Astrocyte (in vitro differentiated cells and primary cell): ENCODE measurements around the gene MECP2. TPM values are rescaled to one million over a fixed set of nuclear protein-coding genes. Genes with fewer than 3 reads are reported as not detected.

Source experiments
- DNase-seq: peaks from one replicate; pipeline ENCODE4 v3.0.0-alpha.2; 2010; ENCODE audit warnings: low read depth
- FAIRE-seq: peaks from 2 replicates; lab custom pipeline; 2011; peaks lifted over from hg19 to GRCh38; lab: Jason Lieb, UNC
- H2AFZ ChIP-seq: 2 replicates; pipeline ENCODE4 v1.6.0; 2012; ENCODE audit warnings: low read depth, low read length, inconsistent platforms
- H3K27ac ChIP-seq: 2 replicates; pipeline ENCODE4 v1.5.1; 2011; ENCODE audit warnings: low read depth, low read length, inconsistent platforms
- H3K27me3 ChIP-seq: 2 replicates; pipeline ENCODE4 v1.6.0; 2011; ENCODE audit warnings: low read length, inconsistent platforms; ENCODE audit not compliant: insufficient read depth
- H3K36me3 ChIP-seq: 2 replicates; pipeline ENCODE4 v1.5.1; 2011; ENCODE audit warnings: low read length, inconsistent platforms; ENCODE audit not compliant: insufficient read depth
- H3K4me1 ChIP-seq: 2 replicates; pipeline ENCODE4 v1.5.1; 2011; ENCODE audit warnings: low read length, inconsistent platforms; ENCODE audit not compliant: insufficient read depth
- H3K4me2 ChIP-seq: 2 replicates; pipeline ENCODE4 v1.6.0; 2012; ENCODE audit warnings: low read length, inconsistent platforms
- H3K4me3 ChIP-seq: 2 replicates; pipeline ENCODE4 v1.5.1; 2011; ENCODE audit warnings: low read depth, mild to moderate bottlenecking, low read length, inconsistent platforms; ENCODE audit not compliant: insufficient read depth
- H3K79me2 ChIP-seq: 2 replicates; pipeline ENCODE4 v1.6.0; 2012; ENCODE audit warnings: mild to moderate bottlenecking, low read length, inconsistent platforms; ENCODE audit not compliant: insufficient read depth
- H3K9ac ChIP-seq: 2 replicates; pipeline ENCODE4 v1.6.0; 2012; ENCODE audit warnings: mild to moderate bottlenecking, low read length, inconsistent platforms
- H3K9me3 ChIP-seq: 2 replicates; pipeline ENCODE4 v1.5.1; 2012; ENCODE audit warnings: low read depth, mild to moderate bottlenecking, low read length, inconsistent platforms; ENCODE audit not compliant: insufficient read depth
- H4K20me1 ChIP-seq: 2 replicates; pipeline ENCODE4 v1.6.0; 2012; ENCODE audit warnings: low read length, inconsistent platforms; ENCODE audit not compliant: insufficient read depth
- H3K27ac Mint-ChIP-seq: one replicate; pipeline ENCODE4 v1.8.0; 2021; ENCODE audit warnings: mild to moderate bottlenecking, mixed read lengths; ENCODE audit not compliant: unreplicated experiment
- H3K27me3 Mint-ChIP-seq: one replicate; pipeline ENCODE4 v1.8.0; 2021; ENCODE audit warnings: low read depth, mixed read lengths; ENCODE audit not compliant: unreplicated experiment
- H3K36me3 Mint-ChIP-seq: one replicate; pipeline ENCODE4 v1.8.0; 2021; ENCODE audit warnings: low read depth, mixed read lengths; ENCODE audit not compliant: unreplicated experiment
- H3K4me1 Mint-ChIP-seq: one replicate; pipeline ENCODE4 v1.8.0; 2021; ENCODE audit warnings: low read depth, mixed read lengths; ENCODE audit not compliant: unreplicated experiment
- H3K4me3 Mint-ChIP-seq: one replicate; pipeline ENCODE4 v1.8.0; 2021; ENCODE audit warnings: mild to moderate bottlenecking, moderate library complexity, mixed read lengths; ENCODE audit not compliant: unreplicated experiment
- H3K9me3 Mint-ChIP-seq: one replicate; pipeline ENCODE4 v1.8.0; 2021; ENCODE audit warnings: mild to moderate bottlenecking, mixed read lengths; ENCODE audit not compliant: unreplicated experiment
- CTCF ChIP-seq: IDR thresholded peaks from 2 replicates; pipeline ENCODE4 v1.5.1; 2011; ENCODE audit warnings: low read depth, mild to moderate bottlenecking, inconsistent platforms, low read length, moderate library complexity; ENCODE audit not compliant: insufficient read depth
- EZH2 ChIP-seq: IDR thresholded peaks from 2 replicates; pipeline ENCODE4 v1.6.1; 2012; ENCODE audit warnings: mild to moderate bottlenecking, low read length, inconsistent platforms; ENCODE audit not compliant: insufficient read depth
- total RNA-seq: library from RNA; stranded (reverse); gene quantifications from 2 replicates; pipeline ENCODE4 v1.2.1, GENCODE V29; 2021

Gene MECP2
- total RNA-seq, 1 donor from 2014 or later = 36.2 TPM

- FAIRE-seq (peak; percentile 47), DNase-seq (no peak)
- Histone ChIP-seq H3K4me3 (no peak overlapping the region), H4K20me1 (peaks cover 61% of the 10 kb centered on the region), H3K9me3 (no peaks in the 10 kb centered on the region), H3K27me3 (no peaks in the 10 kb centered on the region), H3K4me2 (no peak overlapping the region), H3K36me3 (no peaks in the 10 kb centered on the region), H3K4me1 (peaks cover 12% of the 10 kb centered on the region), H3K9ac (no peak overlapping the region), H3K27ac (no peak overlapping the region), H3K79me2 (peaks cover 86% of the 10 kb centered on the region), H2AFZ (no peak overlapping the region)
- Mint-ChIP-seq H3K27me3 (no peaks in the 10 kb centered on the region), H3K27ac (no peak overlapping the region), H3K9me3 (no peaks in the 10 kb centered on the region), H3K4me1 (peaks cover 9% of the 10 kb centered on the region), H3K4me3 (no peak overlapping the region), H3K36me3 (no peaks in the 10 kb centered on the region)
- TF ChIP-seq EZH2 = no peak
- no peak for TF ChIP-seq CTCF
These were observed 25.3 kb downstream of the MECP2 start for GRCh38 chrX:154072192-154072591.

- H3K27ac Mint-ChIP-seq = no peak overlapping the region
- Histone ChIP-seq H3K27me3 (no peaks in the 10 kb centered on the region), H2AFZ (no peak overlapping the region), H3K27ac (no peak overlapping the region), H3K4me1 (no peaks in the 10 kb centered on the region), H3K36me3 (no peaks in the 10 kb centered on the region), H4K20me1 (peaks cover 56% of the 10 kb centered on the region), H3K4me2 (no peak overlapping the region), H3K9me3 (no peaks in the 10 kb centered on the region), H3K79me2 (peaks cover 85% of the 10 kb centered on the region), H3K9ac (no peak overlapping the region), H3K4me3 (no peak overlapping the region)
- no peaks in the 10 kb centered on the region for H3K9me3 Mint-ChIP-seq
- H3K4me3 Mint-ChIP-seq = no peak overlapping the region
- FAIRE-seq (no peak), DNase-seq (no peak)
- peaks cover 13% of the 10 kb centered on the region for H3K4me1 Mint-ChIP-seq
- TF ChIP-seq CTCF (no peak), EZH2 (no peak)
- H3K27me3 Mint-ChIP-seq = no peaks in the 10 kb centered on the region
- H3K36me3 Mint-ChIP-seq = no peaks in the 10 kb centered on the region
These were observed 29.0 kb downstream of the MECP2 start for GRCh38 chrX:154068560-154068959.

- no peak overlapping the region for H2AFZ ChIP-seq
- no peaks in the 10 kb centered on the region for H3K27me3 ChIP-seq
- H3K36me3 Mint-ChIP-seq = peaks cover 2% of the 10 kb centered on the region
- H3K4me2 ChIP-seq = no peak overlapping the region
- H4K20me1 ChIP-seq = peaks cover 72% of the 10 kb centered on the region
- H3K4me3 ChIP-seq = no peak overlapping the region
- FAIRE-seq = no peak
- DNase-seq = no peak
- no peak overlapping the region for H3K4me3 Mint-ChIP-seq
- peaks cover 12% of the 10 kb centered on the region for H3K4me1 Mint-ChIP-seq
- no peaks in the 10 kb centered on the region for H3K9me3 ChIP-seq
- no peak overlapping the region for H3K9ac ChIP-seq
- no peaks in the 10 kb centered on the region for H3K27me3 Mint-ChIP-seq
- no peak overlapping the region for H3K27ac Mint-ChIP-seq
- no peak overlapping the region for H3K27ac ChIP-seq
- peaks cover 81% of the 10 kb centered on the region for H3K79me2 ChIP-seq
- H3K9me3 Mint-ChIP-seq = no peaks in the 10 kb centered on the region
- TF ChIP-seq CTCF (no peak), EZH2 (no peak)
- H3K36me3 ChIP-seq = no peaks in the 10 kb centered on the region
- no peaks in the 10 kb centered on the region for H3K4me1 ChIP-seq
These were observed 32.7 kb downstream of the MECP2 start for GRCh38 chrX:154064637-154065435.
